Activated CD4-positive, alpha-beta memory T cell treated with anti-CD3 and anti-CD28 coated beads for 36 hours (primary cell): ENCODE results near the gene NPPA. TPM values are rescaled to one million over a fixed set of nuclear protein-coding genes. Genes with fewer than 3 reads are reported as not detected.

ENCODE experiments used
- CTCF ChIA-PET: fragments of 350-600 bp; sonication (Branson Sonifier 250); formaldehyde crosslinking; loops from one replicate; lab custom pipeline; 2021; ENCODE audit warnings: antibody characterized with exemption, inconsistent platforms; lab: Charles Lee
- POLR2A ChIA-PET: fragments of 350-600 bp; sonication (Branson Sonifier 250); formaldehyde crosslinking; loops from one replicate; lab custom pipeline; 2021; ENCODE audit warnings: antibody characterized with exemption; lab: Charles Lee
- DNase-seq: peaks from one replicate; pipeline ENCODE4 v3.0.0-alpha.2; 2020
- H3K27ac Mint-ChIP-seq: one replicate; pipeline ENCODE4 v1.8.0; 2021; ENCODE audit warnings: mixed read lengths
- H3K27me3 Mint-ChIP-seq: one replicate; pipeline ENCODE4 v1.8.0; 2021; ENCODE audit warnings: mixed read lengths
- H3K36me3 Mint-ChIP-seq: one replicate; pipeline ENCODE4 v1.8.0; 2021; ENCODE audit warnings: mixed read lengths
- H3K4me1 Mint-ChIP-seq: one replicate; pipeline ENCODE4 v1.8.0; 2021; ENCODE audit warnings: low read depth, mixed read lengths
- H3K4me3 Mint-ChIP-seq: one replicate; pipeline ENCODE4 v1.8.0; 2021; ENCODE audit warnings: mild to moderate bottlenecking, mixed read lengths
- H3K9me3 Mint-ChIP-seq: one replicate; pipeline ENCODE4 v1.8.0; 2021; ENCODE audit warnings: mixed read lengths
- intact Hi-C: fragments of 100-400 bp; cut with micrococcal nuclease; formaldehyde crosslinking; loops from one replicate; pipeline ENCODE4 v1.15.1; 2023
- total RNA-seq, 2 experiments: library from RNA; stranded (reverse); gene quantifications; one replicate each; pipeline ENCODE4 v1.2.3, GENCODE V29; 2021

Gene NPPA
- total RNA-seq, 2 experiments from 2014 or later: not detected

DNA sequence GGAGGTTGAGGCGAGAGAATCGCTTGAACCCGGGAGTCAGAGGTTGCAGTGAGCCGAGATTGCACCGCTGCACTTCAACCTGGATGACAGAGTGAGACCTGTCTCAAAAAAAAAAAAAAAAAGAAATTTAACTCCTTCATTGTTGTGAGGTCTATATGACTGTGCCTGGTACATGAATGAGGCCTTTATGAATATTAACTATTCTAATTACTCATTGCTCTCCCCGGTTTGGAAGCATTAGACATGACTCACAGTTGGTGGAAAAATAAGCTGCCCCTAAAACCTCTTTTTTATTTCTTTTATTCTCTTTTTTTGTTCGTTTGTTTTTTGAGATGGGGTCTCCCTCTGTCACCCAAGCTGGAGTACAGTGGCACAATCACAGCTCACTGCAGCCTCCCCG, 7.8 kb upstream of the NPPA start:
- DNase-seq: no peak
- CTCF ChIA-PET: no interaction called here
- POLR2A ChIA-PET: interaction anchor here (0.7 to 1.4 kb wide), 2 partner anchors 14 to 53 kb away, joined by 4 read pairs; no protein-coding TSS in a partner anchor
- H3K27ac Mint-ChIP-seq: no peak overlapping the region
- H3K4me3 Mint-ChIP-seq: no peak overlapping the region
- no peaks in the 10 kb centered on the region for H3K36me3 Mint-ChIP-seq
- intact Hi-C loops: no loop called here
- H3K4me1 Mint-ChIP-seq: no peaks in the 10 kb centered on the region
- no peaks in the 10 kb centered on the region for H3K9me3 Mint-ChIP-seq
- peaks cover 49% of the 10 kb centered on the region for H3K27me3 Mint-ChIP-seq

DNA sequence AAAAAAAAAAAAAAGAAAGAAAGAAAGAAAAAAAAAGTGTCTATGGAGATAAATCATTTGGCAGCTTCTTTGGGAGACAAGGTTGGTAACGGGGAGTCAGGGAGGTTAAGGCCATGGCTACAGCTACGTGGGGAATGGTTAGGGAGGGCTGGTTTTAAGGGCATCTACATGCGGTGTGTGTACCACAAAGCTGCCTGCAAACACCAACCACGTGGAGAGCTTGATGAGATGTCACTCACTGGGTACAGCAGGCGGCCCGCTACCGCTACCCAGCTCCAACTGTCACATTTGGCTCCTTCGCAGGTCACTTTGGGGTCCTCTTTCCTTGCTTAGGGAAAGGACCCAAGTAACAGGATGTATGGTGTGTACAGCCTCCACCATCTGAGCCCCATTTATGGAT, 6.9 kb upstream of the NPPA start:
- Mint-ChIP-seq H3K4me1 (no peaks in the 10 kb centered on the region), H3K9me3 (no peaks in the 10 kb centered on the region), H3K27me3 (peaks cover 41% of the 10 kb centered on the region), H3K4me3 (no peak overlapping the region), H3K27ac (no peak overlapping the region), H3K36me3 (no peaks in the 10 kb centered on the region)
- no peak for DNase-seq
- intact Hi-C loops: no loop called here
- CTCF ChIA-PET: interaction anchor here (0.9 kb wide), 1 partner anchor 176 kb away, joined by 4 read pairs; no protein-coding TSS in a partner anchor
- POLR2A ChIA-PET: no interaction called here

DNA sequence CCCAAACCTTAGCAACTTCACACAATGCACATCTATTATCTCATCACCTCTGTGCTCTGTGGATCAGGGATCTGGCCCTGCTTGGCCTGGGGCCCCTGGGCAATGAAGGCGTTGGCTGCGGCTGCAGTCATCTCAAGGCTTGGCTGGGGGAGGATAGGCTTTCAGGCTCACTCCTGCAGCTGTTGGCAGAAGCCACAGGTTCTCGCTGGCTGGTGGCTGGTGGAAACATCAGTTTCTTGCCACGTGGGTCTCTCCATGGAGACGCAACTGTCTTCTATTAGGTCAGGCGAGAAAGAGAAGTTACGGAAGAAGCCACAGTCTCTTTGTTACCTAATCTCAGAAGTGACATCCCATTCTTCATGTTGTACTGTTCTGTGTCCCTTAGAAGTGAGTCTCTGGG, 3.6 kb upstream of the NPPA start:
- Mint-ChIP-seq H3K36me3 (no peaks in the 10 kb centered on the region), H3K4me3 (no peak overlapping the region), H3K27me3 (peaks cover 18% of the 10 kb centered on the region), H3K27ac (no peak overlapping the region), H3K9me3 (no peaks in the 10 kb centered on the region), H3K4me1 (no peaks in the 10 kb centered on the region)
- POLR2A ChIA-PET: no interaction called here
- no peak for DNase-seq
- CTCF ChIA-PET: no interaction called here
- intact Hi-C loops: no loop called here

DNA sequence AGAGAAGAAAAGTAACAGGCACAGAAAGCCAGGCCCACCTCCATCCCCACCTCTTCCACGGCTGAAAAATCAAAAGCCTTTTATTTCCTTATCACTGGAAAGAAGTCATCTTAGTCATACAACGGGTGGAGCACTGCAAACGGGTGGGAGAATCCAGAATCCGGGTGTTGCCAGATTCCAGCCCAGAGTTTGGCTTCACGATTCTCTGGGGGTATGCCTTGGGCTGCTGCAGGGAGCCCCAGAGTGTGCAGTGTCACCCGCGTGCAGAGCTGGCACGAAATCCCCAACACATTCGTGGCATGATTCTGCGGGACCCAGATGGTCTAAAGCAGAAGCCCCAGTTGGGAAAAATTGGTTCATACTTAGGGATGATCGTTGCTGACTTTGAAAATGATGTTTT, 2.6 kb upstream of the NPPA start:
- H3K9me3 Mint-ChIP-seq: no peaks in the 10 kb centered on the region

DNA sequence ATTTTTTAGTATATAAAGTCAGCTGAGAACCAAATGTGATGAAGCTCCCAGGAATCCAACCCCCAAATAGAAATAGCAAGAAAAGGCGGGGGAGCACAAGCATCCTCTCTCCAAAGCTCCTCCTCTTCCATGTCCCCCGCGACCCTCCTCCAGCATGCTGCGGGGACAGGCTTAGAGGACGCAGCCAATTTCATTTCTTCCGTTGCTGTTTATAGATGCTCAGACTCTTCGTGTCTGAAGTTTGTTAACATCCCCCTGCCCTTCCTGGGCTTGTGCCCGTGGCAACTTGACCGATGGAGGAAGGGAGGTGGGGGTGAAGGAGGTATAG, 754 bp upstream of the NPPA start:
- ChIA-PET POLR2A (no interaction called here), CTCF (interaction anchor here (1.2 kb wide), 1 partner anchor 10 kb away, joined by 4 read pairs; no protein-coding TSS in a partner anchor)
- Mint-ChIP-seq H3K27me3 (peaks cover 10% of the 10 kb centered on the region), H3K4me3 (no peak overlapping the region), H3K27ac (no peak overlapping the region), H3K4me1 (no peaks in the 10 kb centered on the region), H3K36me3 (peaks cover 16% of the 10 kb centered on the region), H3K9me3 (no peaks in the 10 kb centered on the region)
- intact Hi-C loops: no loop called here
- no peak for DNase-seq

More for the DNA sequence above, 2.6 kb upstream of the NPPA start:
- peaks cover 5% of the 10 kb centered on the region for H3K36me3 Mint-ChIP-seq
- DNase-seq: no peak
- H3K27me3 Mint-ChIP-seq: peaks cover 18% of the 10 kb centered on the region
- ChIA-PET CTCF (no interaction called here), POLR2A (no interaction called here)
- no peak overlapping the region for H3K27ac Mint-ChIP-seq
- intact Hi-C loops: no loop called here
- no peaks in the 10 kb centered on the region for H3K4me1 Mint-ChIP-seq
- H3K4me3 Mint-ChIP-seq: no peak overlapping the region

GRCh38 chr1:11845641-11846335, 1.8 kb downstream of the NPPA start:
- no peak overlapping the region for H3K4me3 Mint-ChIP-seq
- no peaks in the 10 kb centered on the region for H3K27me3 Mint-ChIP-seq
- H3K36me3 Mint-ChIP-seq: peaks cover 26% of the 10 kb centered on the region
- intact Hi-C loops: no loop called here
- H3K9me3 Mint-ChIP-seq: no peaks in the 10 kb centered on the region
- no peak overlapping the region for H3K27ac Mint-ChIP-seq
- ChIA-PET CTCF (no interaction called here), POLR2A (no interaction called here)
- no peaks in the 10 kb centered on the region for H3K4me1 Mint-ChIP-seq
- DNase-seq: no peak

GRCh38 chr1:11842154-11843041, 5.2 kb downstream of the NPPA start:
- Mint-ChIP-seq H3K4me3 (no peak overlapping the region), H3K36me3 (peaks cover 44% of the 10 kb centered on the region), H3K27me3 (no peaks in the 10 kb centered on the region), H3K4me1 (no peaks in the 10 kb centered on the region), H3K9me3 (no peaks in the 10 kb centered on the region), H3K27ac (no peak overlapping the region)
- POLR2A ChIA-PET: interaction anchor here (1.6 to 1.9 kb wide), 2 partner anchors 65 kb away, joined by 5 to 9 read pairs; no protein-coding TSS in a partner anchor
- CTCF ChIA-PET: no interaction called here
- DNase-seq: no peak
- intact Hi-C loops: no loop called here

DNA sequence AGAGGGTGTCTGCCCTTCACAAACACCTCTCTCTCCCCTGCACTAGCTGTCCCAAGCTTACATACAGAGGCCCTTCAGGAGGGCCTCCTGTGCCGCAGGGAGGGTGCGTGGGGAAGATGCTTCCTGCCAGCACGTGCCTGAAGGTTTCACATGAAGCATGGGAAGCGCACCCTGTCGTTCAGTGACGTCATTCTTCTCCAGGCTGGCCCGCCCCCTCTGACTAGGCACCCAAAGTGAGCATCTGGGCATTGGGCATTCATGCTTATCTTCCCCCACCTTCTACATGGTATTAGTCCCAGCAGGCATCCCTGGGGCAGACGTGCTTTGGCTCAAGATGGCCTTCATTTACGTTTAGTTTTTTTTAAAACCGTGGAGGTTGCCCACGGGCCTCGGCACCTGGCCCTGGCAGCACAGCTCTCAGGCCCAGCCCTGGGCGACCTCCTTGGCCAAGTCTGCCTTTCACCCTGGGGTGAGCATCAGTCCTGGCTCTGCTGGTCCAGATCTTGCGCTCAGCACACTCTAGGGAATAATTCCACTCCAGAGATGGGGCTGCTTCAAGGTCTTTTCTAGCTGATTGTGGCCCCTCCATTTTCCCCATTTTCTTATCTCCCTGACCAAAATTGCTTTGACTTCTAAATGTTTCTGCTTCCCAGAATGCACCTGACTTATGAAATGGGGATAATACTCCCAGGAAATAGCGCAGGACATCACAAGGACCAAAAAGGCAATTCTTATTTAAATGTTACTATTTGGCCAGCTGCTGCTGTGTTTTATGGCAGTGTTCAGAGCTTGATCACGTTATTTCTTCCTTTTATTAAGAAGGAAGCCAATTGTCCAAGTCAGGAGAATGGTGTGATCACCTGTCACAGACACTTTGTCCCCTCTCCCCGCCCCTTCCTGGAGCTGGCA, 6.1 kb downstream of the NPPA start:
- H3K27me3 Mint-ChIP-seq: no peaks in the 10 kb centered on the region
- H3K36me3 Mint-ChIP-seq: peaks cover 44% of the 10 kb centered on the region
- CTCF ChIA-PET: interaction anchor here (1.3 kb wide), 1 partner anchor 55 kb away, joined by 3 read pairs; no protein-coding TSS in a partner anchor
- no peak for DNase-seq
- intact Hi-C loops: no loop called here
- H3K4me1 Mint-ChIP-seq: no peaks in the 10 kb centered on the region
- POLR2A ChIA-PET: interaction anchor here (0.5 to 1.9 kb wide), 2 partner anchors 66 to 259 kb away, joined by 4 to 9 read pairs; no protein-coding TSS in a partner anchor
- no peaks in the 10 kb centered on the region for H3K9me3 Mint-ChIP-seq
- H3K27ac Mint-ChIP-seq: no peak overlapping the region
- no peak overlapping the region for H3K4me3 Mint-ChIP-seq

DNA sequence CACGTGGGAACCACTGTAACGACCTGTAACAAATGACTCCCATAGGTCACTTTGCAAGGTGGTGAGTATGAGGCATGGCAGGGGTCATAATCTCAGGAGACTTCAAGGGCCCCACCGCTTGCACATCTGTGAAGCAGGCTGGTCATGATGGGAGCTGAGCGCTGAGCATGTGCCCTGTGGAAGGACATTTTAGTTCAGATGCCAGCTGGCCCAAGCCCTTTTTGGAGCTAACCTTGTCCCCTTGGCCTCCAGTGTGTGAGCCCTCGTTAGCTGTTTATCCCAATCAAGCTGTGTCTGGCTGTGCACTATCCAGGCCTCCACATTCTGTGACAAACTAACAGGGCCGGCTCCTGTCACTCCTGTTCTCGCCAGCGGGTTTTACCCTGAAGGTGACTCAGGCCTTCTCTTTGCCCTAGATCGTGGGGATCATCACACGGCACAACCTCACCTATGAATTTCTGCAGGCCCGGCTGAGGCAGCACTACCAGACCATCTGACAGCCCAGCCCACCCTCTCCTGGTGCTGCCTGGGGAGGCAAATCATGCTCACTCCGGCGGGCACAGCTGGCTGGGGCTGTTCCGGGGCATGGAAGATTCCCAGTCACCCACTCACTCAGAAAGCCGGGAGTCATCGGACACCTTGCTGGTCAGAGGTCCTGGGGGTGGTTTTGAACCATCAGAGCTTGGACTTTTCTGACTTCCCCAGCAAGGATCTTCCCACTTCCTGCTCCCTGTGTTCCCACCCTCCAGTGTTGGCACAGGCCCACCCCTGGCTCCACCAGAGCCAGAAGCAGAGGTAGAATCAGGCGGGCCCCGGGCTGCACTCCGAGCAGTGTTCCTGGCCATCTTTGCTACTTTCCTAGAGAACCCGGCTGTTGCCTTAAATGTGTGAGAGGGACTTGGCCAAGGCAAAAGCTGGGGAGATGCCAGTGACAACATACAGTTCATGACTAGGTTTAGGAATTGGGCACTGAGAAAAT, 7.6 kb downstream of the NPPA start:
- intact Hi-C loops: loop anchor here (10.0 kb wide), 1 partner anchor 135 kb away; no protein-coding TSS in a partner anchor
- Mint-ChIP-seq H3K4me1 (no peaks in the 10 kb centered on the region), H3K36me3 (peaks cover 44% of the 10 kb centered on the region), H3K27ac (no peak overlapping the region), H3K27me3 (no peaks in the 10 kb centered on the region), H3K9me3 (no peaks in the 10 kb centered on the region), H3K4me3 (no peak overlapping the region)
- ChIA-PET POLR2A (interaction anchor here (1.9 to 2.2 kb wide), 2 partner anchors 68 kb away, joined by 9 to 19 read pairs; no protein-coding TSS in a partner anchor), CTCF (interaction anchor here (1.2 to 2.2 kb wide), 3 partner anchors 12 to 285 kb away, joined by 3 to 11 read pairs (median 4); no protein-coding TSS in a partner anchor)
- DNase-seq: no peak

GRCh38 chr1:11838349-11839272, 9.0 kb downstream of the NPPA start:
- Mint-ChIP-seq H3K27ac (no peak overlapping the region), H3K9me3 (no peaks in the 10 kb centered on the region), H3K27me3 (no peaks in the 10 kb centered on the region), H3K4me3 (no peak overlapping the region), H3K4me1 (no peaks in the 10 kb centered on the region), H3K36me3 (peaks cover 45% of the 10 kb centered on the region)
- DNase-seq: peak; percentile 81
- intact Hi-C loops: loop anchor here (1.0 to 10.0 kb wide), 3 partner anchors 56 to 136 kb away; no protein-coding TSS in a partner anchor
- POLR2A ChIA-PET: interaction anchor here (2.2 kb wide), 1 partner anchor 70 kb away, joined by 19 read pairs; no protein-coding TSS in a partner anchor
- CTCF ChIA-PET: interaction anchor here (0.6 to 3.3 kb wide), 20 partner anchors 9 to 286 kb away, joined by 3 to 34 read pairs (median 4); partner anchors contain the start of genes FBXO6, MFN2 and NPPA
